Activated T-helper 2 cell treated with anti-CD3 and anti-CD28 coated beads, Interferon-gamma antibody, Interleukin-2, Interleukin-4, amounts not matched to agents 10 μg/mL and 5 μg/mL and 100 μg/mL, durations not matched to agents 14 hours and 24 hours and 36 hours (primary cell): Measurements from ENCODE around the gene PDC. TPM values are rescaled to one million over a fixed set of nuclear protein-coding genes. Genes with fewer than 3 reads are reported as not detected.

Experiments
- DNase-seq: peaks from one replicate; pipeline ENCODE4 v3.0.0; 2021; ENCODE audit warnings: low spot score
- H3K27ac Mint-ChIP-seq: one replicate; pipeline ENCODE4 v1.8.0; 2021; ENCODE audit warnings: mixed read lengths
- H3K27me3 Mint-ChIP-seq: one replicate; pipeline ENCODE4 v1.8.0; 2021; ENCODE audit warnings: low read depth, mixed read lengths
- H3K36me3 Mint-ChIP-seq: one replicate; pipeline ENCODE4 v1.8.0; 2021; ENCODE audit warnings: low read depth, mixed read lengths
- H3K4me1 Mint-ChIP-seq: one replicate; pipeline ENCODE4 v1.8.0; 2021; ENCODE audit warnings: low read depth, mixed read lengths
- H3K4me3 Mint-ChIP-seq: one replicate; pipeline ENCODE4 v1.8.0; 2021; ENCODE audit warnings: low read depth, mild to moderate bottlenecking, moderate library complexity, mixed read lengths
- H3K9me3 Mint-ChIP-seq: one replicate; pipeline ENCODE4 v1.8.0; 2021; ENCODE audit warnings: mixed read lengths
- intact Hi-C: fragments of 100-400 bp; cut with micrococcal nuclease; formaldehyde crosslinking; loops from one replicate; pipeline ENCODE4 v1.15.1; 2023
- total RNA-seq: library from RNA; stranded (reverse); gene quantifications from 2 replicates; pipeline ENCODE4 v1.2.3, GENCODE V29; 2022

Gene PDC
- total RNA-seq, 1 donor from 2014 or later: not detected

GRCh38 chr1:186456729-186457255 lies 4.1 kb downstream of the PDC start:
- Mint-ChIP-seq H3K4me3 (no peak overlapping the region), H3K9me3 (no peaks in the 10 kb centered on the region), H3K27ac (no peak overlapping the region), H3K36me3 (no peaks in the 10 kb centered on the region), H3K4me1 (no peaks in the 10 kb centered on the region), H3K27me3 (peaks cover 2% of the 10 kb centered on the region)
- intact Hi-C loops: no loop called here
- DNase-seq: no peak

DNA sequence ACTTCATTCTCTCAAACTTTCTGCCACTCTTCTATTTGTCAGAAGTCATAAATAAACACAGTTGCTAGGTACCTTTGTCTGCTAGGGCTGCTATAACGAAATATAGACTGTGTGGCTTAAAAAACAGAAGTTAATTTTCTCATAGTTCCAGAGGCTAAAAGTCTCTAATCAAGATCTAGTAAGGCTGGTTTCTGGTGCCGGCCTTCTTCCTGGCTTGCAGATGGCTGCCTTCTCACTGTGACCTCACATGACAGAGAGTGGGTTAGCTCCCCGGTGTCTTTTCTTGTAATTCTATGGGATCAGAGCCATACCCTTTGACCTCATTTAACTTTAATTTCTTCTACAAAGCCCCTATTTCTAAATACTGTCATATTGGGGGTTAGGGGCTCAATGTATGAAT lies 5.9 kb downstream of the PDC start:
- H3K27ac Mint-ChIP-seq: no peak overlapping the region
- no peak overlapping the region for H3K4me3 Mint-ChIP-seq
- no peaks in the 10 kb centered on the region for H3K36me3 Mint-ChIP-seq
- DNase-seq: no peak
- no peaks in the 10 kb centered on the region for H3K9me3 Mint-ChIP-seq
- H3K4me1 Mint-ChIP-seq: no peaks in the 10 kb centered on the region
- peaks cover 2% of the 10 kb centered on the region for H3K27me3 Mint-ChIP-seq
- intact Hi-C loops: no loop called here

- DNase-seq: no peak
- Mint-ChIP-seq H3K27me3 (peaks cover 4% of the 10 kb centered on the region), H3K27ac (no peak overlapping the region), H3K9me3 (no peaks in the 10 kb centered on the region), H3K36me3 (no peaks in the 10 kb centered on the region), H3K4me1 (peaks cover 10% of the 10 kb centered on the region), H3K4me3 (no peak overlapping the region)
- intact Hi-C loops: no loop called here
Observed at GRCh38 chr1:186446152-186446551, 14.8 kb downstream of the PDC start.

- no peak for DNase-seq
- intact Hi-C loops: no loop called here
- no peak overlapping the region for H3K27ac Mint-ChIP-seq
- H3K27me3 Mint-ChIP-seq: peaks cover 7% of the 10 kb centered on the region
- H3K4me1 Mint-ChIP-seq: peaks cover 18% of the 10 kb centered on the region
- H3K4me3 Mint-ChIP-seq: no peak overlapping the region
- no peaks in the 10 kb centered on the region for H3K9me3 Mint-ChIP-seq
- no peaks in the 10 kb centered on the region for H3K36me3 Mint-ChIP-seq
Observed at GRCh38 chr1:186443638-186444037, 17.3 kb downstream of the PDC start.

- Mint-ChIP-seq H3K4me1 (peaks cover 18% of the 10 kb centered on the region), H3K27me3 (peaks cover 4% of the 10 kb centered on the region), H3K9me3 (no peaks in the 10 kb centered on the region), H3K27ac (peak overlapping the region; percentile 3), H3K36me3 (no peaks in the 10 kb centered on the region), H3K4me3 (no peak overlapping the region)
- intact Hi-C loops: loop anchor here (1.0 kb wide), 1 partner anchor 296 kb away; no protein-coding TSS in a partner anchor
- DNase-seq: no peak
Observed at GRCh38 chr1:186442651-186443375, 18.1 kb downstream of the PDC start.

- Mint-ChIP-seq H3K4me3 (no peak overlapping the region), H3K27ac (no peak overlapping the region), H3K27me3 (peaks cover 4% of the 10 kb centered on the region), H3K36me3 (no peaks in the 10 kb centered on the region), H3K9me3 (no peaks in the 10 kb centered on the region), H3K4me1 (peaks cover 18% of the 10 kb centered on the region)
- intact Hi-C loops: no loop called here
- DNase-seq: no peak
Observed at GRCh38 chr1:186440584-186440983, 20.3 kb downstream of the PDC start.

GRCh38 chr1:186438567-186438966 lies 22.3 kb downstream of the PDC start:
- Mint-ChIP-seq H3K36me3 (no peaks in the 10 kb centered on the region), H3K9me3 (no peaks in the 10 kb centered on the region), H3K27me3 (peaks cover 4% of the 10 kb centered on the region), H3K4me1 (peaks cover 22% of the 10 kb centered on the region), H3K4me3 (no peak overlapping the region), H3K27ac (no peak overlapping the region)
- intact Hi-C loops: no loop called here
- DNase-seq: no peak

- H3K27me3 Mint-ChIP-seq: peaks cover 1% of the 10 kb centered on the region
- no peak overlapping the region for H3K27ac Mint-ChIP-seq
- peaks cover 9% of the 10 kb centered on the region for H3K4me1 Mint-ChIP-seq
- no peaks in the 10 kb centered on the region for H3K9me3 Mint-ChIP-seq
- no peak overlapping the region for H3K4me3 Mint-ChIP-seq
- H3K36me3 Mint-ChIP-seq: no peaks in the 10 kb centered on the region
- intact Hi-C loops: no loop called here
- DNase-seq: no peak
Observed at GRCh38 chr1:186435336-186435735, 25.6 kb downstream of the PDC start.

DNA sequence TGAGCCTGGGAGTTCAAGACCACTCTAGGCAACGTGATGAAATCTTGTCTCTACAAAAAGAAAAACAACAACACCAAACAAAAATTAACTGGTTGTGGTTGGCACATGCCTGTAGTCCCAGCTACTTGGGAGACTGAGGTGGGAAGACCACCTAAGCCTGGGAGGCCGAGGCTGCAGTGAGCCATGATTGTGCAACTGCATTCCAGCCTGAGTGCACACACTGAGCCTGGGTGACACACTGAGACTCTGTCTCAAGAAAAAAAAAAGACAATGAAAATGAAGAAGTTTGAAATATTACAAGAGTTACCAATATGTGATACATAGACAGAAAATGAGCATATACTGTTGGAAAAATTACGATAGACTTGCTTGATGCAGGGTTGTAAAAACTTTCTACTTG lies 31.9 kb downstream of the PDC start:
- no peak for DNase-seq
- Mint-ChIP-seq H3K4me3 (no peak overlapping the region), H3K27me3 (no peaks in the 10 kb centered on the region), H3K4me1 (peaks cover 15% of the 10 kb centered on the region), H3K27ac (no peak overlapping the region), H3K9me3 (no peaks in the 10 kb centered on the region), H3K36me3 (peaks cover 40% of the 10 kb centered on the region)
- intact Hi-C loops: no loop called here

GRCh38 chr1:186426118-186426517 lies 34.8 kb downstream of the PDC start:
- Mint-ChIP-seq H3K9me3 (no peaks in the 10 kb centered on the region), H3K27ac (no peak overlapping the region), H3K27me3 (no peaks in the 10 kb centered on the region), H3K4me1 (peaks cover 21% of the 10 kb centered on the region), H3K36me3 (peaks cover 48% of the 10 kb centered on the region), H3K4me3 (no peak overlapping the region)
- intact Hi-C loops: no loop called here
- no peak for DNase-seq

- H3K27ac Mint-ChIP-seq: no peak overlapping the region
- no peak for DNase-seq
- H3K4me3 Mint-ChIP-seq: no peak overlapping the region
- intact Hi-C loops: no loop called here
- H3K27me3 Mint-ChIP-seq: no peaks in the 10 kb centered on the region
- peaks cover 58% of the 10 kb centered on the region for H3K36me3 Mint-ChIP-seq
- no peaks in the 10 kb centered on the region for H3K9me3 Mint-ChIP-seq
- peaks cover 33% of the 10 kb centered on the region for H3K4me1 Mint-ChIP-seq
Observed at GRCh38 chr1:186424539-186424938, 36.4 kb downstream of the PDC start.

DNA sequence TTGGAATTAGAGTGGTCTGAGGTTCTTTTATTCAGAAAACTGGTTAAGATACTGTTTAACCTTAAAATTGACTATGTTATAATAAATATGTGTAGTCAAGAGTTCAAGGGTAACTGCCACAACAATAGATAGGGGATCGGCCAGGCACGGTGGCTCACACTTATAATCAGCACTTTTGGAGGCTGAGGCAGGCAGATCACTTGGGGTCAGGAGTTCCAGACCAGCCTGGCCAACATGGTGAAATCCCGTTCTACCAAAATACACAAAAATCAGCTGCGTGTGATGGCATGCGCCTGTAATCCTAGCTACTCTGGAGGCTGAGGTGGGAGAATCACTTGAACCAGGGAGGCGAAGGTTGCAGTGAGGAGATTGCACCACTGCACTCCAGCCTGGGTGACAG lies 39.5 kb downstream of the PDC start:
- peaks cover 57% of the 10 kb centered on the region for H3K36me3 Mint-ChIP-seq
- DNase-seq: no peak
- H3K27ac Mint-ChIP-seq: no peak overlapping the region
- no peak overlapping the region for H3K4me3 Mint-ChIP-seq
- H3K4me1 Mint-ChIP-seq: peaks cover 36% of the 10 kb centered on the region
- no peaks in the 10 kb centered on the region for H3K27me3 Mint-ChIP-seq
- H3K9me3 Mint-ChIP-seq: no peaks in the 10 kb centered on the region
- intact Hi-C loops: no loop called here

DNA sequence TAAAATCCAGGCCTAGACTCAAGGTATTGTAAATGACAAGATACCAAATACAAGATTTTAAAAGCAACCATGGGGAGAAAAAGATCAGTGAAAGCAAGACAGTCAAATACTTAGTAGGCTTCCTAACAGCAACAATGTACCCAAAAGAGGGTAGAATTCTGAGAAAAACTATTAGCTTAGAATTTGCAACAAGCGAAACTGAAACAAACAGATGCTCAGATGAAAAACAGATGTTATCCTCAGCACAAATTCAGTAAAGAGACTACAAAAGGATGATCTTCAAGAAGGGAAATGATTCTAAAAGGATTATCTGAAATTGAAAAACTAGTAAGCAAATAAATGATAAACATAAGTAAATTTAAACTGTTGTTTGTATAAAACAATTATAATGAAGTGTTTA lies 40.0 kb downstream of the PDC start:
- H3K27me3 Mint-ChIP-seq: no peaks in the 10 kb centered on the region
- no peaks in the 10 kb centered on the region for H3K9me3 Mint-ChIP-seq
- intact Hi-C loops: no loop called here
- peak overlapping the region; percentile 76 for H3K27ac Mint-ChIP-seq
- peaks cover 31% of the 10 kb centered on the region for H3K4me1 Mint-ChIP-seq
- peaks cover 52% of the 10 kb centered on the region for H3K36me3 Mint-ChIP-seq
- no peak for DNase-seq
- H3K4me3 Mint-ChIP-seq: peak overlapping the region; percentile 48
